ENCODE data around the gene UBR4. TPM values are rescaled to one million over a fixed set of nuclear protein-coding genes. Genes with fewer than 3 reads are reported as not detected.

The UBR4 gene
- polyA plus RNA-seq, 1 experiment: 80.0 TPM

DNA sequence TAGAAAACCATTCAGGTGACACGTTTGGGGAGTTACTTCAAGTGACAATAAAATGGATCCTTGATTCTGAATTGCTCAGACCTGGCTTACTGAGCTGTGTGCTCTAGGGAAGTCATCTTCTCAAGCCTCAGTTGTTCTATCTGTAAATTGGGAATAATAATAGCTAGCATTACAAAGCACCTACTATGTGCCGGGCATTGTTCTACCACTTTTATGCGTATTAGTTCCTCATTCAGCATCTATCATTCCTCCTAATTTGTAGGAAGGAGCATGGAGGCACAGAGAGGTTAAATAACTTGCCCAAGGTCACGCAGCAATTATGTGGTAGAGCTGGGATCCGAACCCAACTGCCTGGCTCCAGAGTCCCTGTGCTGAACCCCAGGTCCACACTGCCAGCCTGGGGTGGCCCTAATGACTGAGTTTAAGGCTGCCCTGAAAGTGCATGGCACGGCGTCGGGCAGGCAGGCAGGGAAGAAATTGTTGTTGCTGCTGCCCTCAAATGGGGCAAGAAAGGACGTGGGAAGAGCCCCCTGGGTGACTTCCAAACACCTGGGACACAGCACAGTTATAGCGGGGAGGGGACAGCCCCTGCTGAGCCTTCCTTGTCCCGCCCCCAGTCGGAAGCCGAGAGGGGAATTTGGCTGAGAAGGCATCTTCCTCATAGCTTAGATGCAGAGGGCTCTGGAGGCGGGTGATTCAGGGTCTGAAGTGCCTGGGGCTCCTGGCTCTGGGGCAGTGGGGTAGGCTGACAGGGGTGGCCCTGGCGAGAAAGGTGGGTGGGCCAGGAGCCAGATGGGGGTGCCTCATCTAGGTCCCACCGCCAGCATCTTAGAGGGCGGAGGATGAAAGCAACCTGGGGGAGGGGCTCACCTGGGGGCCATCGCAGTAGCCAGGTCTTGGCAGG, 167.1 kb downstream of the UBR4 start:
- CTCF ChIA-PET: interaction anchor here (1.0 kb wide), 1 partner anchor 130 kb away, joined by 5 read pairs; no protein-coding TSS in a partner anchor
- DNase-seq (ENCODE audit: low read depth): no peak
- Histone ChIP-seq H3K36me3 (ENCODE audit: control insufficient read depth, insufficient read depth, low read length) (no peaks in the 10 kb centered on the region), H3K27me3 (ENCODE audit: control insufficient read depth, insufficient read depth, low read length) (peaks cover 11% of the 10 kb centered on the region), H3K4me3 (ENCODE audit: low read depth, low read length) (no peak overlapping the region)
- POLR2A ChIA-PET: no interaction called here
- TF ChIP-seq, protein P1, sequence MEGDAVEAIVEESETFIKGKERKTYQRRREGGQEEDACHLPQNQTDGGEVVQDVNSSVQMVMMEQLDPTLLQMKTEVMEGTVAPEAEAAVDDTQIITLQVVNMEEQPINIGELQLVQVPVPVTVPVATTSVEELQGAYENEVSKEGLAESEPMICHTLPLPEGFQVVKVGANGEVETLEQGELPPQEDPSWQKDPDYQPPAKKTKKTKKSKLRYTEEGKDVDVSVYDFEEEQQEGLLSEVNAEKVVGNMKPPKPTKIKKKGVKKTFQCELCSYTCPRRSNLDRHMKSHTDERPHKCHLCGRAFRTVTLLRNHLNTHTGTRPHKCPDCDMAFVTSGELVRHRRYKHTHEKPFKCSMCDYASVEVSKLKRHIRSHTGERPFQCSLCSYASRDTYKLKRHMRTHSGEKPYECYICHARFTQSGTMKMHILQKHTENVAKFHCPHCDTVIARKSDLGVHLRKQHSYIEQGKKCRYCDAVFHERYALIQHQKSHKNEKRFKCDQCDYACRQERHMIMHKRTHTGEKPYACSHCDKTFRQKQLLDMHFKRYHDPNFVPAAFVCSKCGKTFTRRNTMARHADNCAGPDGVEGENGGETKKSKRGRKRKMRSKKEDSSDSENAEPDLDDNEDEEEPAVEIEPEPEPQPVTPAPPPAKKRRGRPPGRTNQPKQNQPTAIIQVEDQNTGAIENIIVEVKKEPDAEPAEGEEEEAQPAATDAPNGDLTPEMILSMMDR (IDR thresholded peaks at IDR 0.05; ENCODE audit: insufficient read depth, low read depth, low read length): no peak

DNA sequence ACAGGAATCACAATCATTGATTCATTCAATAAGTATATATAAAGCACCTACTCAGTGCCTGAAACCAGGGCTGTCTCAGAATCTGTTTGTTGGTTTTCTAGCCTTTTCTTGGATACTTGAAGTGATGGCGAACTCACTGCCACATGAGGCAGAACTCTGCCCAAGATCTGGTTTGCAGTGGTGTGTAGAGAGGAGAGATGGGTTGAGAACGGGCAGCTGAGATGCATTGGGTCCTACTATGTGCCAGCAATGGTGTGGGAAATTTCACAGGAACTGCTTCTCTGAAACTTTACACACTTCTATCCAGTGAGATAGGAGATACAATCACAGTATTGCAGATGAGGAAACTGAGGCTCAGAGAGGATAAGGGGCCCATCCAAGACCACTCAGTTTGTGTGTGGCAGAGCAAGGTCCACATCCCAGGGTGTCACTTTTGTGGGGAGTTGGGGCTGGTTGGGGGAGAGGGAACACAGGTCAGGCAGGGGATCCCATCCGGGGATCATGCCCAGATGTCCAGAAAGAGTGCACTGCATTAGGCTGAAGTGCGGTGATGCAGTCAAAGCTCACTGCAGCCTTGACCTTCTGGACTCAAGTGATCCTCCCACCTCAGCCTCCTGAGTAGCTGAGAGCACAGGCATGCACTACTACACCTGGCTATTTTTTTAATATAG, 169.9 kb downstream of the UBR4 start:
- ChIA-PET CTCF (interaction anchor here (0.9 to 1.3 kb wide), 2 partner anchors 12 to 166 kb away, joined by 3 read pairs; no protein-coding TSS in a partner anchor), POLR2A (no interaction called here)
- Histone ChIP-seq H3K27me3 (ENCODE audit: control insufficient read depth, insufficient read depth, low read length) (peaks cover 13% of the 10 kb centered on the region), H3K4me3 (ENCODE audit: low read depth, low read length) (no peak overlapping the region), H3K36me3 (ENCODE audit: control insufficient read depth, insufficient read depth, low read length) (no peaks in the 10 kb centered on the region)
- DNase-seq (ENCODE audit: low read depth): no peak
- TF ChIP-seq, protein P1 (IDR thresholded peaks at IDR 0.05; ENCODE audit: insufficient read depth, low read depth, low read length): no peak

DNA sequence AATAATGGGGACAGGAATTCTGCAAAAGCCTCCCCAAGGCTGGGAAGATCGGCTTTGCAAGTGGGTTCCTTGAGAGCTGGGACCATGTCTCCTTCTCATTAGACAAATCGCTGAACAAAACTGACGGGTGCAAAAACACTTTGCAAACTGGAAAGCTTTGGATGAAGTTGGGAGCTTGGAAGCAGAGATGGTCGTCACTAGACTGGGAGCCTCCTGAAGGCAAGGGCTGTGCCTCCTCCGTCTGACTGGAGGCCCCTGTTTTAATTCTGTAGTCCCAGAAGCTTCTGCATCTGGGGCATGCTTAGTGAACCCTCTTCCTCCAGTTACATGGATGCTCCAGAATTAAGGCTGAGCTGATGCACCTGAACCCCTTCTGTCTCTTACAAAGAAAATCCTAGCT, 171.3 kb downstream of the UBR4 start:
- Histone ChIP-seq H3K4me3 (ENCODE audit: low read depth, low read length) (no peak overlapping the region), H3K27me3 (ENCODE audit: control insufficient read depth, insufficient read depth, low read length) (peaks cover 13% of the 10 kb centered on the region), H3K36me3 (ENCODE audit: control insufficient read depth, insufficient read depth, low read length) (no peaks in the 10 kb centered on the region)
- no peak for DNase-seq (ENCODE audit: low read depth)
- ChIA-PET POLR2A (no interaction called here), CTCF (interaction anchor here (0.8 kb wide), 1 partner anchor 125 kb away, joined by 3 read pairs; no protein-coding TSS in a partner anchor)
- TF ChIP-seq, protein P1 (IDR thresholded peaks at IDR 0.05; ENCODE audit: insufficient read depth, low read depth, low read length): no peak

DNA sequence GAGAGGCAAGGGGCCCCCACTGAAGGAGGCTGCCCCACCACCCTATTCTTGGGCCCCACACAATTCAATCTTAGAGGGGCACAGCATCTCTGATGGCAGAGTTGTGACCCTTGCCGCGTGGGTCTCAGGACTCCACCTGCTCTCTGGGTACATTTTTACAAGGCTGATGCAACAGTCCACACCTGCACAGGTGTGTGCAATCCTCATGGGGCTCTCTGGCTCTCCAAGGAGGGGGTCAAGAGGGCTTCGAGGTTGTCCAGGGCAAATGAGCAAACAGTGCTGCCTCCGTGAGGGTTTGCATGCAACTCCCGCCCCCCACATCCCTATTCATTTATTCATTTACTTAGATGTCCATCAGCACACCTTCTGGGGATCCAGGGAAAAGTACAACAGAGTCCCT, 172.0 kb downstream of the UBR4 start:
- Histone ChIP-seq H3K36me3 (ENCODE audit: control insufficient read depth, insufficient read depth, low read length) (no peaks in the 10 kb centered on the region), H3K27me3 (ENCODE audit: control insufficient read depth, insufficient read depth, low read length) (peaks cover 13% of the 10 kb centered on the region), H3K4me3 (ENCODE audit: low read depth, low read length) (no peak overlapping the region)
- no peak for DNase-seq (ENCODE audit: low read depth)
- TF ChIP-seq, protein P1 (IDR thresholded peaks at IDR 0.05; ENCODE audit: insufficient read depth, low read depth, low read length): no peak
- ChIA-PET CTCF (no interaction called here), POLR2A (no interaction called here)

DNA sequence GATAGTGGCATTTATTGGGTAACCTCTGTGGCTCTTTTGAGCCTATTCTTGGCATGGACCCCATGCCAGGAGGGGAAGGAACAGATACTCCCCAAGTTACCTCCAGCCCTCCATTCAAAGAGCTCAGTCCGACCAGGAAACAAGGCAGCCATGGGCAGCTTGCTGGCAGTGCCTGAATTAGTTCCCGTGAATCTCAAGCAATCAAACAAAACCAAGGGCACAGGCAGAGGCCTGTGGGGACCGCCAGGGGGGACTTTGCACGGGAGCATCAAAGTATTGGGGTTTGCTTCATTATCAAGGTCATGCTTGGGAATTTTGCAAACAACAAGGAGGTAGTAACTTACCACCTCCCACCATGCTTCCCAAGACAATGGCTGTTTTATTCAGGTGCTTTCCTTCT, 172.4 kb downstream of the UBR4 start:
- no peaks in the 10 kb centered on the region for H3K36me3 ChIP-seq (ENCODE audit: control insufficient read depth, insufficient read depth, low read length)
- peaks cover 13% of the 10 kb centered on the region for H3K27me3 ChIP-seq (ENCODE audit: control insufficient read depth, insufficient read depth, low read length)
- TF ChIP-seq, protein P1 (IDR thresholded peaks at IDR 0.05; ENCODE audit: insufficient read depth, low read depth, low read length): no peak
- no peak for DNase-seq (ENCODE audit: low read depth)
- ChIA-PET CTCF (no interaction called here), POLR2A (no interaction called here)
- H3K4me3 ChIP-seq (ENCODE audit: low read depth, low read length): no peak overlapping the region

Measured in BJ (cell line).